Measurements from ENCODE around the gene CRADD. TPM values are rescaled to one million over a fixed set of nuclear protein-coding genes. Genes with fewer than 3 reads are reported as not detected.

Gene CRADD
- total and polyA plus RNA-seq, 2 of the 4 experiments (the other 2 are of a cell fraction): 11.1 to 14.0 TPM

- dilution Hi-C loops (cut with HindIII; ENCODE audit: low sequenced_read_pairs, unreplicated experiment) (no loop called here), in situ Hi-C loops (cut with MboI; ENCODE audit: low sequenced_read_pairs) (no loop called here), intact Hi-C loops (cut with micrococcal nuclease) (no loop called here)
- H2BK15ac ChIP-seq (ENCODE audit: low read depth, low read length): no peak overlapping the region
- peaks cover 1% of the 10 kb centered on the region; the same call in 1 of the 2 replicates for H3K4me1 ChIP-seq (ENCODE audit: control insufficient read depth, insufficient read depth, low read length)
- BruUV-seq (replicated peaks): no TSS peak
- H3K18ac ChIP-seq (ENCODE audit: low read depth, low read length): no peak overlapping the region
- ChIA-PET CTCF (no interaction called here), POLR2A (ENCODE audit: unreplicated experiment) (no interaction called here)
- no peak for ATAC-seq (ENCODE audit: low read depth)
- no peak overlapping the region for H3K9ac ChIP-seq (ENCODE audit: low read depth, low read length)
- no peaks in the 10 kb centered on the region for H3K36me3 ChIP-seq (ENCODE audit: control insufficient read depth, insufficient read depth, low read length)
- no peak overlapping the region for H2BK5ac ChIP-seq (ENCODE audit: low read depth, low read length, poor library complexity, severe bottlenecking)
- H2AK9ac ChIP-seq (replicated peaks; ENCODE audit: low read depth, low read length, poor library complexity): no peak overlapping the region
- DNase-seq: peak; percentile 29
- no CpG with 5 or more reads among the region's 2 CpGs for WGBS, 2 experiments (ENCODE audit: extremely low coverage in 2 of 2, insufficient read length in 1 of 2)
- no peaks in the 10 kb centered on the region; the same call in 1 of the 2 replicates for H3K9me1 ChIP-seq (ENCODE audit: insufficient read depth, low read length)
- H3K56ac ChIP-seq (ENCODE audit: extremely low read depth, insufficient read depth, low read length): no peak overlapping the region
- no peak for TF ChIP-seq FOS (IDR thresholded peaks at IDR 0.05; ENCODE audit: low read depth, low read length)
- TF ChIP-seq MXI1 (IDR thresholded peaks at IDR 0.05; ENCODE audit: borderline replicate concordance, low read depth, low read length): no peak
- no peak for TF ChIP-seq BHLHE40 (IDR thresholded peaks at IDR 0.05; ENCODE audit: low read depth, low read length)
- TF ChIP-seq, protein P1, sequence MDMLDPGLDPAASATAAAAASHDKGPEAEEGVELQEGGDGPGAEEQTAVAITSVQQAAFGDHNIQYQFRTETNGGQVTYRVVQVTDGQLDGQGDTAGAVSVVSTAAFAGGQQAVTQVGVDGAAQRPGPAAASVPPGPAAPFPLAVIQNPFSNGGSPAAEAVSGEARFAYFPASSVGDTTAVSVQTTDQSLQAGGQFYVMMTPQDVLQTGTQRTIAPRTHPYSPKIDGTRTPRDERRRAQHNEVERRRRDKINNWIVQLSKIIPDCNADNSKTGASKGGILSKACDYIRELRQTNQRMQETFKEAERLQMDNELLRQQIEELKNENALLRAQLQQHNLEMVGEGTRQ (IDR thresholded peaks at IDR 0.05; ENCODE audit: low read depth, low read length): no peak
- no peak for TF ChIP-seq MAZ (IDR thresholded peaks at IDR 0.05; ENCODE audit: borderline replicate concordance, low read depth, low read length)
- no peak for TF ChIP-seq CTCF (conservative IDR thresholded peaks at IDR 0.05; ENCODE audit: low read depth, low read length)
- TF ChIP-seq CEBPB (IDR thresholded peaks at IDR 0.05; ENCODE audit: low read depth, low read length): no peak
- no peak for TF ChIP-seq SMC3 (IDR thresholded peaks at IDR 0.05; ENCODE audit: low read depth, low read length)
- TF ChIP-seq NFE2L2 (IDR thresholded peaks at IDR 0.05; ENCODE audit: low read depth, low read length): no peak
- TF ChIP-seq RCOR1 (IDR thresholded peaks at IDR 0.05; ENCODE audit: insufficient replicate concordance, low read length): no peak
- TF ChIP-seq CHD1 (IDR thresholded peaks at IDR 0.05; ENCODE audit: low read depth, low read length): no peak
- no peak for TF ChIP-seq RAD21 (IDR thresholded peaks at IDR 0.05; ENCODE audit: low read length)
- TF ChIP-seq POLR2A (IDR thresholded peaks at IDR 0.05; ENCODE audit: low read depth, low read length): no peak
- TF ChIP-seq, protein P2, sequence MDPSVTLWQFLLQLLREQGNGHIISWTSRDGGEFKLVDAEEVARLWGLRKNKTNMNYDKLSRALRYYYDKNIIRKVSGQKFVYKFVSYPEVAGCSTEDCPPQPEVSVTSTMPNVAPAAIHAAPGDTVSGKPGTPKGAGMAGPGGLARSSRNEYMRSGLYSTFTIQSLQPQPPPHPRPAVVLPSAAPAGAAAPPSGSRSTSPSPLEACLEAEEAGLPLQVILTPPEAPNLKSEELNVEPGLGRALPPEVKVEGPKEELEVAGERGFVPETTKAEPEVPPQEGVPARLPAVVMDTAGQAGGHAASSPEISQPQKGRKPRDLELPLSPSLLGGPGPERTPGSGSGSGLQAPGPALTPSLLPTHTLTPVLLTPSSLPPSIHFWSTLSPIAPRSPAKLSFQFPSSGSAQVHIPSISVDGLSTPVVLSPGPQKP (IDR thresholded peaks at IDR 0.05; ENCODE audit: borderline replicate concordance, low read depth, low read length): no peak
- no peak for TF ChIP-seq MAFK (IDR thresholded peaks at IDR 0.05; ENCODE audit: low read depth, low read length)
- no peak for TF ChIP-seq RFX5 (IDR thresholded peaks at IDR 0.05; ENCODE audit: low read depth, low read length)
- H3K79me1 ChIP-seq (ENCODE audit: low read depth in 1 of 2, low read length in 2 of 2): peaks cover 12 to 29% of the 10 kb centered on the region in 2 experiments; a peak in 3 of 4 replicates
- peak overlapping the region; percentile 55; the same call in 1 of the 2 replicates for H2BK20ac ChIP-seq (ENCODE audit: low read depth, low read length)
- peak overlapping the region; percentile 52; the same call in 1 of the 2 replicates for H3K14ac ChIP-seq (replicated peaks; ENCODE audit: low read depth, low read length)
- no peaks in the 10 kb centered on the region for H4K20me1 ChIP-seq (ENCODE audit: insufficient read depth, low read length)
- peak overlapping the region; percentile 40; the same call in 1 of the 2 replicates for H3K23ac ChIP-seq (ENCODE audit: low read depth, low read length)
- no peak overlapping the region for H2AK5ac ChIP-seq (ENCODE audit: low read depth, low read length)
- no peak overlapping the region for H4K5ac ChIP-seq (ENCODE audit: low read depth, low read length)
- H3K4me2 ChIP-seq (ENCODE audit: low read depth, low read length): no peak overlapping the region
- H3K4me3 ChIP-seq (ENCODE audit: insufficient read depth, low read depth, low read length): no peak overlapping the region
- H3K27me3 ChIP-seq (ENCODE audit: control insufficient read depth, insufficient read depth, low read length): no peaks in the 10 kb centered on the region
- H2BK120ac ChIP-seq (ENCODE audit: low read depth, low read length): no peak overlapping the region
- no peak overlapping the region for H3K4ac ChIP-seq (ENCODE audit: low read depth, low read length)
- H4K8ac ChIP-seq (ENCODE audit: low read depth in 2 of 2, low read length in 2 of 2): no peak overlapping the region
- H4K91ac ChIP-seq (ENCODE audit: insufficient read depth, low read depth, low read length): no peak overlapping the region
- H2AFZ ChIP-seq (replicated peaks; ENCODE audit: low read length, poor library complexity): no peak overlapping the region
- H3K27ac ChIP-seq (ENCODE audit: insufficient read depth, low read length): no peak overlapping the region
- H3K9me3 ChIP-seq (ENCODE audit: control insufficient read depth, insufficient read depth, low read length): peaks cover 5% of the 10 kb centered on the region; the same call in 1 of the 2 replicates
Observed at GRCh38 chr12:93706824-93707223, 29.6 kb downstream of the CRADD start.

Measured in IMR-90 (cell line).